Smooth muscle cell (in vitro differentiated cells): Measurements from ENCODE around the gene CBX7. TPM values are rescaled to one million over a fixed set of nuclear protein-coding genes. Genes with fewer than 3 reads are reported as not detected.

ENCODE experiments used
- DNase-seq: peaks from one replicate; lab custom pipeline; 2025; ENCODE audit not compliant: unreplicated experiment; lab: John Stamatoyannopoulos, UW
- H2AFZ ChIP-seq: fragments of 200-600 bp; sonication (generic); 2 replicates; pipeline ENCODE4 v1.6.0; 2016; ENCODE audit warnings: antibody characterized with exemption, low read depth, mild to moderate bottlenecking
- H3F3A ChIP-seq: fragments of 200-600 bp; sonication (generic); 2 replicates; pipeline ENCODE4 v1.6.0; 2017; ENCODE audit warnings: antibody characterized with exemption, low read depth
- H3K27ac ChIP-seq: fragments of 200-600 bp; sonication (generic); 2 replicates; pipeline ENCODE4 v1.5.1; 2016; ENCODE audit warnings: low read depth, mild to moderate bottlenecking
- H3K27me3 ChIP-seq: fragments of 200-600 bp; sonication (generic); 2 replicates; pipeline ENCODE4 v1.6.1; 2016; ENCODE audit warnings: low read depth, mild to moderate bottlenecking
- H3K36me3 ChIP-seq: fragments of 200-600 bp; sonication (generic); 2 replicates; pipeline ENCODE4 v1.5.1; 2016; ENCODE audit warnings: low read depth
- H3K4me1 ChIP-seq: fragments of 200-600 bp; sonication (generic); 2 replicates; pipeline ENCODE4 v1.5.1; 2016; ENCODE audit warnings: low read depth
- H3K4me2 ChIP-seq: fragments of 200-600 bp; sonication (generic); 2 replicates; pipeline ENCODE4 v1.6.0; 2016; ENCODE audit warnings: mild to moderate bottlenecking
- H3K4me3 ChIP-seq: fragments of 200-600 bp; sonication (generic); 2 replicates; pipeline ENCODE4 v1.5.1; 2016; ENCODE audit warnings: mild to moderate bottlenecking
- H3K79me2 ChIP-seq: fragments of 200-600 bp; sonication (generic); 2 replicates; pipeline ENCODE4 v1.6.0; 2016; ENCODE audit warnings: low read depth, mild to moderate bottlenecking
- H3K9ac ChIP-seq: fragments of 200-600 bp; sonication (generic); 2 replicates; pipeline ENCODE4 v1.6.0; 2016; ENCODE audit warnings: low read depth
- H3K9me3 ChIP-seq: fragments of 200-600 bp; sonication (generic); replicated peaks from 2 replicates; pipeline ENCODE4 v1.5.1; 2016; ENCODE audit warnings: low read depth
- H4K20me1 ChIP-seq: fragments of 200-600 bp; sonication (generic); 2 replicates; pipeline ENCODE4 v1.6.0; 2016; ENCODE audit warnings: low read depth
- WGBS: methylation state at CpG from one replicate; pipeline ENCODE4 v1.1.7; 2016; ENCODE audit warnings: low lambda C conversion rate; 5-methylcytosine and 5-hydroxymethylcytosine counted together
- polyA plus RNA-seq: library from polyadenylated mRNA; unstranded; fragments of >200 nt; fragmentation: Nextera tagmentation; extraction: Ambion mirVana; gene quantifications from 2 replicates; pipeline ENCODE4 v1.2.1, GENCODE V29; 2016
- total RNA-seq: library from RNA; depleted of rRNA; stranded (reverse); fragments of >200 nt; gene quantifications from 2 replicates; pipeline ENCODE4 v1.2.3, GENCODE V29; 2014
- TF ChIP-seq, protein P1 (sequence below): fragments of 200-600 bp; sonication (generic); IDR thresholded peaks from 2 replicates; pipeline ENCODE4 v1.5.1; 2017; ENCODE audit warnings: borderline replicate concordance, mild to moderate bottlenecking, antibody characterized with exemption; ENCODE audit not compliant: insufficient read depth, poor library complexity, severe bottlenecking

The CBX7 gene
- total and polyA plus RNA-seq, 2 experiments from 2014 or later = 0.40 to 1.7 TPM

DNA sequence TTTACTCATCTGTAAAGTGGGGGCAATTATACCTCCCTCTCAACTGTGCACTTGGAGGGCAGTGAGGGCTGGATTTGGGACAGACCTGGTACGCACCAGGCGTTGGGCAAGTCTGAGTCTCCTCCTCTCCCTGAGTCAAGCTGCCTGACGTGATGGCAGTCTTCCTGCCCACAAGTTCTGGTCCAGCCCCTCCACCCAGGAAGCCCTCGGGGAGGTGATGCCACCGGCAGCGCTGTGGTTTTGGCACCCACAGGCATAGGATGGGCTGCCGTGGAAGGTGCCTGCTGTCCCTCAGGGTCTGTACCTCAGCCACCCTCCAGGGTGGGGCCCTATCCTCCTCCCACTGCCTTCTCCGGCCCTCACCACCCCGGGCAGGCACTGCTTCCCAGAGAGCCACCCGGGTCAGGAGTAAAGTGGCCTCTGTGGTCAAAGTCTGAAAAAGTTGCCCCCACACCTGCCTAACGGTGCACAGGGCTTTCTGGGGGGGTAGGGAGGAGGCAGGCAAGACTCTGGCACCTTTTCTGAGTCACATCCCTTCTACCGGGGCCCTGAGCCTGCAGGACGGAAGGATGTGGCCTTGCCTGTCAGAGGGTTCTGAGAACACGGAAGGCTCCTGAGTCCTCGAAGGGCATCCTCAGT lies 61.9 kb downstream of the CBX7 start:
- Histone ChIP-seq H3K4me2 (no peak overlapping the region), H3K9ac (no peak overlapping the region), H3K36me3 (no peaks in the 10 kb centered on the region), H2AFZ (no peak overlapping the region), H3F3A (no peaks in the 10 kb centered on the region), H3K79me2 (no peaks in the 10 kb centered on the region), H3K4me1 (no peaks in the 10 kb centered on the region), H3K27ac (no peak overlapping the region), H3K4me3 (no peak overlapping the region), H3K9me3 (no peaks in the 10 kb centered on the region), H3K27me3 (no peaks in the 10 kb centered on the region), H4K20me1 (no peaks in the 10 kb centered on the region)
- no peak for DNase-seq
- TF ChIP-seq, protein P1, sequence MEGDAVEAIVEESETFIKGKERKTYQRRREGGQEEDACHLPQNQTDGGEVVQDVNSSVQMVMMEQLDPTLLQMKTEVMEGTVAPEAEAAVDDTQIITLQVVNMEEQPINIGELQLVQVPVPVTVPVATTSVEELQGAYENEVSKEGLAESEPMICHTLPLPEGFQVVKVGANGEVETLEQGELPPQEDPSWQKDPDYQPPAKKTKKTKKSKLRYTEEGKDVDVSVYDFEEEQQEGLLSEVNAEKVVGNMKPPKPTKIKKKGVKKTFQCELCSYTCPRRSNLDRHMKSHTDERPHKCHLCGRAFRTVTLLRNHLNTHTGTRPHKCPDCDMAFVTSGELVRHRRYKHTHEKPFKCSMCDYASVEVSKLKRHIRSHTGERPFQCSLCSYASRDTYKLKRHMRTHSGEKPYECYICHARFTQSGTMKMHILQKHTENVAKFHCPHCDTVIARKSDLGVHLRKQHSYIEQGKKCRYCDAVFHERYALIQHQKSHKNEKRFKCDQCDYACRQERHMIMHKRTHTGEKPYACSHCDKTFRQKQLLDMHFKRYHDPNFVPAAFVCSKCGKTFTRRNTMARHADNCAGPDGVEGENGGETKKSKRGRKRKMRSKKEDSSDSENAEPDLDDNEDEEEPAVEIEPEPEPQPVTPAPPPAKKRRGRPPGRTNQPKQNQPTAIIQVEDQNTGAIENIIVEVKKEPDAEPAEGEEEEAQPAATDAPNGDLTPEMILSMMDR = no peak
- 86% methylated on average over 15 of the region's 15 CpGs for WGBS

GRCh38 chr22:39089928-39090327 lies 62.6 kb downstream of the CBX7 start:
- Histone ChIP-seq H3K4me3 (no peak overlapping the region), H3K4me2 (no peak overlapping the region), H4K20me1 (no peaks in the 10 kb centered on the region), H3K79me2 (no peaks in the 10 kb centered on the region), H3K9me3 (no peaks in the 10 kb centered on the region), H3K27ac (no peak overlapping the region), H3F3A (no peaks in the 10 kb centered on the region), H3K36me3 (no peaks in the 10 kb centered on the region), H2AFZ (no peak overlapping the region), H3K27me3 (no peaks in the 10 kb centered on the region), H3K4me1 (no peaks in the 10 kb centered on the region), H3K9ac (no peak overlapping the region)
- no peak for DNase-seq
- WGBS = 88% methylated on average over 6 of the region's 6 CpGs
- TF ChIP-seq, protein P1 = no peak

DNA sequence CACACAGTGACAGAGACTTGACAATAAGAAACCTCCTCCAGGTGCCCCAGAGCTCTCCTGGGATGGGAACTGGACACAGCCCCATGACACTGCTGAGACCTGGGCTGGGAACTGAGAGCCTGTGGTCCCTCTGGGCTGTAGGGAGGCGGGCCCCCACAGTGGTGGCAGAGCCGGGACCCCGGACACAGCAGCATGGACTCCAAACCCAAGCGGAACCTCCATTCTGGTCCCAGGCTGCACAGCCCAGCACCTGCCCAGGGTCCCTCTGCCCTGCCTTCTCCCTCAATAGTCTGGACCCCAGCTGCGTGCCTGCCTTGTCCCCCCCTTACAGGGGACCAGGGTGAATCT lies 63.8 kb downstream of the CBX7 start:
- DNase-seq = no peak
- Histone ChIP-seq H3F3A (no peaks in the 10 kb centered on the region), H3K27me3 (no peaks in the 10 kb centered on the region), H2AFZ (no peak overlapping the region), H3K4me1 (no peaks in the 10 kb centered on the region), H3K36me3 (no peaks in the 10 kb centered on the region), H3K9me3 (no peaks in the 10 kb centered on the region), H3K79me2 (no peaks in the 10 kb centered on the region), H3K4me2 (no peak overlapping the region), H3K9ac (no peak overlapping the region), H3K4me3 (no peak overlapping the region), H3K27ac (no peak overlapping the region), H4K20me1 (no peaks in the 10 kb centered on the region)
- WGBS = 92% methylated on average over 5 of the region's 5 CpGs
- TF ChIP-seq, protein P1 = no peak
